Adrenal gland (tissue), 12 donors: ENCODE results near the gene CARD9. TPM values are rescaled to one million over a fixed set of nuclear protein-coding genes. Genes with fewer than 3 reads are reported as not detected.

Experiments used
- DNase-seq, 7 donors: peaks; one replicate each; pipeline ENCODE4 v3.0.0-alpha.2; 2019 to 2020
- H3K27ac ChIP-seq, 5 donors: fragments of 200-600 bp; sonication (generic) in 4 of 5; 1 replicate in 3 of 5; 2 replicates in 2 of 5; pipeline versions ENCODE4 v1.5.1 to v1.8.0; 2016 to 2020; ENCODE audit warnings: mild to moderate bottlenecking in 1 of 5
- H3K27me3 ChIP-seq: fragments of 200-600 bp; 2 replicates; pipeline ENCODE4 v1.8.0; 2021
- H3K36me3 ChIP-seq, 2 donors: fragments of 200-600 bp; replicated peaks in 1 of 2; 1 replicate in 1 of 2; 2 replicates in 1 of 2; pipeline versions ENCODE4 v1.5.1 to v1.8.0; 2018 to 2022
- H3K4me1 ChIP-seq, 2 donors: fragments of 200-600 bp; replicated peaks in 1 of 2; 1 replicate in 1 of 2; 2 replicates in 1 of 2; pipeline versions ENCODE4 v1.5.1 to v1.8.0; 2018 to 2021
- H3K4me3 ChIP-seq, 4 donors: fragments of 200-600 bp; sonication (generic) in 3 of 4; one replicate each; pipeline ENCODE4 v1.5.1; 2016 to 2018
- H3K9me3 ChIP-seq, 3 donors: fragments of 200-600 bp; sonication (generic) in 1 of 3; replicated peaks in 1 of 3; 1 replicate in 2 of 3; 2 replicates in 1 of 3; pipeline versions ENCODE4 v1.5.1 to v1.8.0; 2016 to 2021
- POLR2A ChIP-seq, 2 donors: fragments of 450-650 bp; IDR thresholded peaks; one replicate each; pipeline ENCODE4 v1.6.1; 2017; ENCODE audit warnings: antibody characterized with exemption in 2 of 2, mild to moderate bottlenecking in 2 of 2, moderate library complexity in 1 of 2
- WGBS, 4 donors: extraction: QIAGEN DNeasy Blood & Tissue Kit in 2 of 4; methylation state at CpG; one replicate each; pipeline versions ENCODE4 v1.1.5 to v1.1.7; 2013 to 2017; 5-methylcytosine and 5-hydroxymethylcytosine counted together
- intact Hi-C, 2 donors: fragments of 100-400 bp; cut with DNase I; formaldehyde crosslinking; loops; one replicate each; pipeline versions ENCODE4 v1.14.1 to v1.15.0; 2022 to 2023
- polyA plus RNA-seq, 3 donors: library from polyadenylated mRNA; stranded (reverse); fragments of 200-250 nt in 2 of 3; fragments of 350-450 nt in 1 of 3; fragmentation: Illumina TruSeq in 1 of 3; extraction: RNeasy Lipid Tissue Mini Kit (QIAGEN cat#74804) in 1 of 3; gene quantifications; one replicate each; pipeline ENCODE4 v1.2.3, GENCODE V29; 2013 to 2014
- total RNA-seq, 9 donors: library from RNA; depleted of rRNA in 4 of 9; stranded (reverse); fragments of >200 nt in 4 of 9; fragments of 120-200 nt in 1 of 9; fragmentation: NEBNext Ultra II Directional in 1 of 9; extraction: Animal tissue kit (Norgen Biotek cat#: 25700) in 1 of 9; gene quantifications; one replicate each; pipeline versions ENCODE4 v1.1.0 to v1.2.4, GENCODE V29; 2013 to 2023
- TF ChIP-seq, protein P1 (sequence below), 6 experiments: fragments of 450-650 bp in 4 of 6; fragments of 200-600 bp in 2 of 6; sonication (generic) in 1 of 6; IDR thresholded peaks; 1 replicate in 5 of 6; 2 replicates in 1 of 6; pipeline versions ENCODE4 v1.5.1 to v1.8.0; 2016 to 2021; ENCODE audit warnings: antibody characterized with exemption in 6 of 6, mild to moderate bottlenecking in 2 of 6, moderate library complexity in 1 of 6
- donor health status: healthy with polysubstance abuse.
- donor health status: Bipolar disorder and iron deficiency.
- donor health status: DM: yes; HTN: yes; CAD: no.
- donor health status: DM: no; HTN: no; CAD: no.
- donor health status: DM: no; HTN: no; CAD: no.
- donor health status: DM: yes; HTN: yes; CAD: no.

Gene CARD9
- total and polyA plus RNA-seq, 12 donors, result 0.35 to 10.6 (median 4.0) TPM

- TF ChIP-seq, protein P1, sequence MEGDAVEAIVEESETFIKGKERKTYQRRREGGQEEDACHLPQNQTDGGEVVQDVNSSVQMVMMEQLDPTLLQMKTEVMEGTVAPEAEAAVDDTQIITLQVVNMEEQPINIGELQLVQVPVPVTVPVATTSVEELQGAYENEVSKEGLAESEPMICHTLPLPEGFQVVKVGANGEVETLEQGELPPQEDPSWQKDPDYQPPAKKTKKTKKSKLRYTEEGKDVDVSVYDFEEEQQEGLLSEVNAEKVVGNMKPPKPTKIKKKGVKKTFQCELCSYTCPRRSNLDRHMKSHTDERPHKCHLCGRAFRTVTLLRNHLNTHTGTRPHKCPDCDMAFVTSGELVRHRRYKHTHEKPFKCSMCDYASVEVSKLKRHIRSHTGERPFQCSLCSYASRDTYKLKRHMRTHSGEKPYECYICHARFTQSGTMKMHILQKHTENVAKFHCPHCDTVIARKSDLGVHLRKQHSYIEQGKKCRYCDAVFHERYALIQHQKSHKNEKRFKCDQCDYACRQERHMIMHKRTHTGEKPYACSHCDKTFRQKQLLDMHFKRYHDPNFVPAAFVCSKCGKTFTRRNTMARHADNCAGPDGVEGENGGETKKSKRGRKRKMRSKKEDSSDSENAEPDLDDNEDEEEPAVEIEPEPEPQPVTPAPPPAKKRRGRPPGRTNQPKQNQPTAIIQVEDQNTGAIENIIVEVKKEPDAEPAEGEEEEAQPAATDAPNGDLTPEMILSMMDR (IDR thresholded peaks at IDR 0.05), result no peak
- no peak for TF ChIP-seq POLR2A (IDR thresholded peaks at IDR 0.05)
- intact Hi-C loops, result no loop called here
- no peak for DNase-seq
- 56 to 74% (median 69%) methylated on average over 9 of the region's 9 CpGs for WGBS, 4 donors
- Histone ChIP-seq H3K36me3 (peaks cover 0 to 56% of the 10 kb centered on the region in 2 donors), H3K27ac (no peak overlapping the region), H3K9me3 (no peaks in the 10 kb centered on the region), H3K4me1 (peaks cover 18 to 26% of the 10 kb centered on the region in 2 donors), H3K27me3 (no peaks in the 10 kb centered on the region), H3K4me3 (no peak overlapping the region)
These were observed 39.5 kb upstream of the CARD9 start for GRCh38 chr9:136412962-136413361.

- peaks cover 0 to 55% of the 10 kb centered on the region in 2 donors for H3K36me3 ChIP-seq
- 35 to 43% (median 38%) methylated on average over 4 of the region's 4 CpGs for WGBS, 4 donors
- H3K9me3 ChIP-seq, result no peaks in the 10 kb centered on the region
- H3K27ac ChIP-seq, result no peak overlapping the region
- H3K4me3 ChIP-seq, result peak overlapping the region in 3 of 4 donors; percentile 86 to 98 (median 94)
- H3K4me1 ChIP-seq, result peaks cover 18 to 26% of the 10 kb centered on the region in 2 donors
- DNase-seq, result no peak
- TF ChIP-seq, protein P1 (IDR thresholded peaks at IDR 0.05), result no peak
- no peak for TF ChIP-seq POLR2A (IDR thresholded peaks at IDR 0.05)
- no peaks in the 10 kb centered on the region for H3K27me3 ChIP-seq
- intact Hi-C loops, result no loop called here
These were observed 37.9 kb upstream of the CARD9 start for GRCh38 chr9:136411378-136411777.

DNA sequence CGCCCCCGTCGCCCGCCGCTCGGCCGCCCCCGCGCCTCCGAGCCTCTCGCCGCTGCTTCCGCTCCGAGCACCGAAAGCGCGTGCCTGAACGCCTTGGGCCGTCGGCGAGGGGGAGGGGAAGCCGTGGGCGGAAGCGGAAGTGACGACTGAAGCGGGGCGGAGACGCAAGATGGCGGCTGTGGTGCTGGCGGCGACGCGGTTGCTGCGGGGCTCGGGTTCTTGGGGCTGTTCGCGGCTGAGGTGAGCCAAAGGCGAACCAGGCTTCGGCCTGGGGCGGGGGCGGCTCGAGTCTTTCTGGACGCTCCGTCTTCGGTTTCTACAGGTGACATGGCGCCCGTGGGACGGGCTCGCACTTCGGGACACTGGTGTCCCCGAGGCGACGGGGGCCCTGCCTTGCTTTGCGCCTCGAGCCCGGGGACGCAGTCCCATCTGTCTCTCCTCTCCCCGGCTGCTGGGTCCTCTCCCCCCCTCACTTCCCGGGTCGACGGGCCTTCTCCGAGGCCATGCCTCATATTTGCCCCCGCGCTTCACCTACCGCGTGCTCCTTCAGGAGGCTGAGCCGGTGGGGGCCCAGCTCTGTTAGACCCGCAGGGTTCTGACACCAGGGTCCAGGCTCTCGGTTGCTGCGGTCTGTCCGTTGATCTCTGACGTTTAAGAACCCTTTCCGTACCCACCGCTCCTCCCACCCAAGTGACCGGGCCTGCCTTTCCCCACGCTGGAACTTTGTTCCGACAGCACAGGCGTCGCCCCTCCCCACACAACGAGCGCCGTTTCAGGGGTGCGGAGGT lies 37.2 kb upstream of the CARD9 start, which contains the start of the genes ENTR1 and PMPCA:
TSS of gene ENTR1 (minus strand) at position 115 of the 788 bp plus-strand sequence. CDS start 217 bp downstream, outside the sequence.
TSS of gene PMPCA (plus strand) at position 159 of the 788 bp plus-strand sequence. CDS start at position 170, 11 bp downstream.
- peak within 1 kb of the TSS in 4 of 5 donors; percentile 74 to 91 (median 82) for H3K27ac ChIP-seq
- peak; percentile 76 to 82 for TF ChIP-seq POLR2A (IDR thresholded peaks at IDR 0.05)
- TF ChIP-seq, protein P1 (IDR thresholded peaks at IDR 0.05), result no peak
- H3K36me3 ChIP-seq, result peaks cover 0 to 54% of the 10 kb centered on the region in 2 donors
- no peaks in the 10 kb centered on the region for H3K9me3 ChIP-seq
- H3K27me3 ChIP-seq, result no peaks in the 10 kb centered on the region
- peaks cover 18 to 26% of the 10 kb centered on the region in 2 donors for H3K4me1 ChIP-seq
- intact Hi-C loops, result no loop called here
- peak within 1 kb of the TSS; percentile 86 to 99 (median 96) for H3K4me3 ChIP-seq
- DNase-seq, result peak; percentile 90 to 96 (median 93)
- 0 to 1% (median 0%) methylated on average over 18 to 83 of the region's 83 CpGs for WGBS, 4 donors
